NCI-H2107 (cell line): ENCODE data around the gene GP1BB.

Experiments used
- DNase-seq: peaks from one replicate; lab custom pipeline; 2025; lab: John Stamatoyannopoulos, UW

GP1BB gene

GRCh38 chr22:19727310-19728150 lies 4.2 kb downstream of the GP1BB start:
- DNase-seq = no peak

GRCh38 chr22:19728271-19728670 lies 4.9 kb downstream of the GP1BB start:
- DNase-seq = no peak

GRCh38 chr22:19728836-19729235 lies 5.5 kb downstream of the GP1BB start:
- DNase-seq = no peak

DNA sequence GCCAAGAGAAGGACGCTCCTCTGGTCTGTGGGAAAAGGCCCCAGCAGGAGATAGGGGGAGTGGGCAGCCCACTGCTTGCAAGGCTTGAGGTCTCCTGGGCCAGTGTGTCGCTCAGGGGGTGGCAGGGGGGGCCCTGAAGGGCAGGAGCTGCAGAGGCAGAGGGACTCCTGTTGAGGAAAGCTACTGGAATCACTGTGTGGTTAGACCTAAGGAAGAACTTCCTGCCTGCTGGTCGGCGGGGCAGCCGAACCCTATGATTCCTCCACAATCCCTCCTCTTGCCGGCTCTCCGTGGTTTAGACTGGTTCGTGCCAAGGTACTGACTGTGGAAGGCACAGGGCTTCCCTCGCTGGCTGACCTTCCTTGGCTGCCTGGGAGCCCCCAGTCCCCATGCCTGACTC lies 6.2 kb downstream of the GP1BB start:
- DNase-seq = no peak

- no peak for DNase-seq
Observed at GRCh38 chr22:19730198-19730597, 6.9 kb downstream of the GP1BB start.

GRCh38 chr22:19730655-19731360 lies 7.5 kb downstream of the GP1BB start:
- peak; percentile 6 for DNase-seq

GRCh38 chr22:19731361-19732135 lies 8.2 kb downstream of the GP1BB start:
- no peak for DNase-seq

GRCh38 chr22:19732403-19733113 lies 9.2 kb downstream of the GP1BB start:
- DNase-seq = no peak

DNA sequence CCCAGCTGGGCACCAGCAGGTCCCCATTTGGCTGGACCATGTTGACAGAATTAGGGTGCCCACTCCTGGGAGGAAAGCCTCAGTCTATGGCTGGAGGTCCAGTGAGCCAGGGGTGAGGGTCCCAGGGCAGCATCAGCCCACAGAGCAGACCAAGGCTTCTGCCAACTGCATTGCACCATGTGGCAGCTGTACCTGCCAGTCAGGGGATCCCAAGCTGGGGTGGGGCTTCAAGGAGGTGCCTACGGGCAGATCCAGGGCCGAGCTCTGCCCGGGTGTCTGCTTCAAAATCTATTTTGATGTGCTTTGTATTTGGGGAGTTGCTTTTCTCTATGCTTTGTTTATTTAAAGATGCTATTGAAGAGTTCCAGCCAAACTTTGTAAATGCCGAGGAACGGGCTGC lies 10.4 kb downstream of the GP1BB start:
- DNase-seq = no peak

GRCh38 chr22:19734163-19734562 lies 10.8 kb downstream of the GP1BB start:
- no peak for DNase-seq

- no peak for DNase-seq
Observed at GRCh38 chr22:19734837-19735382, 11.6 kb downstream of the GP1BB start.

- DNase-seq = no peak
Observed at GRCh38 chr22:19735665-19736510, 12.5 kb downstream of the GP1BB start.

DNA sequence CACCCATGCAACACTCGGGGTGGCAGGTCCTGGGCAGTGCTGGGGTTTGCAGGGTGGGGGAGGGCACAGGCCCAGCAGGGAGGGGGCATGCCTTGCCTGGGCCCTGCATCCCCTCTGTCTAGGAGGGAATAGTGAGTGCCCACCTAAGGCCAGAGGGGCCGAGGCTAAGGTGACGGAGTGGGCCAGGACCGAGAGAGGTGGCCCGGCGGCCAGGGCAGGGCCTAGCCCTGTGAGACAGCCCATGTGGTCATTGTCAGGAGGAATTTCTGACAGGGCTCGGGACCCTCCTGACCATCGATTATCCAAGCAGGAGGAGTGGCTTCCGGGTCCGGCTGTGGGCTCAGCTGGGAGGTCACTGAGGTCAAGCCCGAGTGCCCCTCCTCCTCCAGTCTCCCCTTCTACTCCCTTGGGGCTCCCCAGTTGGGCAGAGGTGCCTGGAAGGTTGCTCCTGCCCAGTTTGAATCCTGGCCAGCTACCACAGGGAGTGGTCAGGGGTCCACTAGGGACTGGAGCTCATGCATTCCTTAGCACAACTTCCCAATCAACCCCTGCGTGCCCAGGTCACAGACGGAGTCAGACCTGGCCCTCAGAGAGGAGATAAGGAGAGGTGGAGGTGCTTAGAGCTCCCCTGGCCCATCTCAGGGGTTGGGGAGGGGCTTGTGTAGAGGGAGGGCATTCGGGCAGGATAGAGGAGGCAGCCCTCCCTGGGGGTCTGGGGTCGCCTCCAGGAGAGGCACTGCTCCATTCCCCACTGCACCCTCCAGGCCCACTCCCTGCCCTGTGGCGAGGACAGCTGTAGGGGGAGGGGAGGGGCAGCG lies 14.7 kb downstream of the GP1BB start:
- DNase-seq = no peak

DNA sequence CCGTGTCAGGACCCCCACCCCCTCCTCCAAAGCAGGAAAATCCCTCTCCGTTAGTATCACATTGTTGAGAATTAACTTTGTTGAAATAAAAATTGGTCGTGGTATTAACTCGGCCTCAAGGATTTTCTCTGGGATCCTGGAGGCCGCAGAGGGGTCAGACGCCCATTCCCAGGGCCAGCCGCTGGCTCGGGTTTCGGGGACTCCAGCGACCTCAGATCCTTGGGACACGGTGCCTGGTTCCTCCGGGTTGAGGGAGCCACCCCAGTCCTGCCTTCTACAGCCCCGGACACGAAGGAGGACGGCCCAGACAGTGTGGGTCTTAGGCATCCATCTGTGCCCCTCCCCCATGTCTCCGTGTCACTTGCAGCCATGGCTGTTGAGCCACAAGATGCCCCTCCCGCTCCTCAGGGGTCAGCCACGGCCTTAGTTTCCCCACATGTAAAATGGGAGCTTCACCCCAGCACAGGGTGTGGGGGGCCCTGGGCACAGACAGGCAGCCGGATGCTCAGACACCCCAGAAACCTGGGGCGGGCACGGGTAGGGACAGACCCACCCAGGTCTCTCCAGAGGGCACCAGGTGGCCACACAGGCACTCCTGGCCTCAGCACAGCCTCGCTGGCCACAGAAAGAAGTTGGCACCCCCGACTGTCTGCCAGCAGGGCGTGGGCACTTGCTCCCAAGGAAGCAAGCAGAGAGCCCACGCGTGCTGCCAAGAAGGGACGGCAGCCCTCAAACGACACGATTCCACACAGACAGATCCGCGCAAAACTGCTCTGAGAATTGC lies 15.5 kb downstream of the GP1BB start:
- DNase-seq = no peak

- DNase-seq = no peak
Observed at GRCh38 chr22:19739448-19739895, 16.1 kb downstream of the GP1BB start.

- DNase-seq = no peak
Observed at GRCh38 chr22:19739911-19740449, 16.6 kb downstream of the GP1BB start.

- no peak for DNase-seq
Observed at GRCh38 chr22:19740586-19740985, 17.2 kb downstream of the GP1BB start.

- no peak for DNase-seq
Observed at GRCh38 chr22:19741053-19741452, 17.7 kb downstream of the GP1BB start.
